RWPE2 (cell line): ENCODE results near the gene PTPRM.

ENCODE experiments used
- ATAC-seq: fragments of 200-7000 bp; cut with Tn5 transposase; 3 replicates; pipeline ENCODE4 v1.9.1; 2021; ENCODE audit warnings: low read depth
- DNase-seq: peaks from one replicate; pipeline ENCODE4 v3.0.0-alpha.2; 2020; ENCODE audit warnings: low spot score
- H3K27ac ChIP-seq: fragments of 450-650 bp; 2 replicates; pipeline ENCODE4 v1.5.1; 2017; ENCODE audit warnings: mild to moderate bottlenecking; ENCODE audit not compliant: poor library complexity, severe bottlenecking
- H3K27me3 ChIP-seq: fragments of 250-450 bp; sonication (Bioruptor Pico); 2 replicates; pipeline ENCODE4 v1.5.1; 2021; ENCODE audit warnings: mild to moderate bottlenecking, moderate library complexity; ENCODE audit not compliant: insufficient read depth, poor library complexity, severe bottlenecking
- H3K36me3 ChIP-seq: fragments of 250-450 bp; sonication (Bioruptor Pico); 2 replicates; pipeline ENCODE4 v1.5.1; 2020; ENCODE audit warnings: low read depth, mild to moderate bottlenecking, moderate library complexity
- H3K4me1 ChIP-seq: fragments of 250-450 bp; sonication (Bioruptor Pico); 2 replicates; pipeline ENCODE4 v1.5.1; 2021; ENCODE audit warnings: mild to moderate bottlenecking, moderate library complexity; ENCODE audit not compliant: insufficient read depth, poor library complexity, severe bottlenecking
- H3K4me3 ChIP-seq: fragments of 250-450 bp; sonication (Bioruptor Pico); 2 replicates; pipeline ENCODE4 v1.5.1; 2021; ENCODE audit warnings: mild to moderate bottlenecking, moderate library complexity; ENCODE audit not compliant: severe bottlenecking
- H3K9me3 ChIP-seq: fragments of 250-450 bp; sonication (Bioruptor Pico); 2 replicates; pipeline ENCODE4 v1.5.1; 2021; ENCODE audit warnings: mild to moderate bottlenecking, moderate library complexity; ENCODE audit not compliant: severe bottlenecking
- TF ChIP-seq, protein P1 (sequence below): fragments of 450-650 bp; IDR thresholded peaks from one replicate; pipeline ENCODE4 v1.5.1; 2017; ENCODE audit warnings: mild to moderate bottlenecking, moderate library complexity; ENCODE audit not compliant: poor library complexity, severe bottlenecking

PTPRM gene

DNA sequence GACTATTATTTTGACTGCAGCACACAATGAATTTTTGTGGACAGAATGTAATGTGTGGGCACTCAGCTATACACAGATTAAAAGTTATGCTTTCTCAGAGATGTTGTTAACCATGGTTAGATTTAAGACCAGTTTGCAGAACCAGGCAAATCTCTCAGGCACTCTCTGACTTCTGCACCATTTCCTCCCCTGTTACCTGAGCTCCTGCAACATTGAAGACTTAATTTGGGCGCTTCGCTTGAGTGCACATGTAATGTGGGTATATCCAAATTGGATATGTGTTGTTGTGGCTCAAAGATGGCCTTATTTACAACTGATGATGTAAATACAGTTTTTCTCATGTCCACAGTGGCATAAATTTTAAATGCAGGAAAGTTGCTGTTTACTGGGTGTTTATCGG, 469.4 kb downstream of the PTPRM start:
- ATAC-seq: no peak
- Histone ChIP-seq H3K36me3 (no peaks in the 10 kb centered on the region), H3K27ac (no peak overlapping the region), H3K4me1 (peaks cover 7% of the 10 kb centered on the region), H3K27me3 (no peaks in the 10 kb centered on the region), H3K9me3 (no peaks in the 10 kb centered on the region), H3K4me3 (no peak overlapping the region)
- TF ChIP-seq, protein P1, sequence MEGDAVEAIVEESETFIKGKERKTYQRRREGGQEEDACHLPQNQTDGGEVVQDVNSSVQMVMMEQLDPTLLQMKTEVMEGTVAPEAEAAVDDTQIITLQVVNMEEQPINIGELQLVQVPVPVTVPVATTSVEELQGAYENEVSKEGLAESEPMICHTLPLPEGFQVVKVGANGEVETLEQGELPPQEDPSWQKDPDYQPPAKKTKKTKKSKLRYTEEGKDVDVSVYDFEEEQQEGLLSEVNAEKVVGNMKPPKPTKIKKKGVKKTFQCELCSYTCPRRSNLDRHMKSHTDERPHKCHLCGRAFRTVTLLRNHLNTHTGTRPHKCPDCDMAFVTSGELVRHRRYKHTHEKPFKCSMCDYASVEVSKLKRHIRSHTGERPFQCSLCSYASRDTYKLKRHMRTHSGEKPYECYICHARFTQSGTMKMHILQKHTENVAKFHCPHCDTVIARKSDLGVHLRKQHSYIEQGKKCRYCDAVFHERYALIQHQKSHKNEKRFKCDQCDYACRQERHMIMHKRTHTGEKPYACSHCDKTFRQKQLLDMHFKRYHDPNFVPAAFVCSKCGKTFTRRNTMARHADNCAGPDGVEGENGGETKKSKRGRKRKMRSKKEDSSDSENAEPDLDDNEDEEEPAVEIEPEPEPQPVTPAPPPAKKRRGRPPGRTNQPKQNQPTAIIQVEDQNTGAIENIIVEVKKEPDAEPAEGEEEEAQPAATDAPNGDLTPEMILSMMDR: no peak
- no peak for DNase-seq

DNA sequence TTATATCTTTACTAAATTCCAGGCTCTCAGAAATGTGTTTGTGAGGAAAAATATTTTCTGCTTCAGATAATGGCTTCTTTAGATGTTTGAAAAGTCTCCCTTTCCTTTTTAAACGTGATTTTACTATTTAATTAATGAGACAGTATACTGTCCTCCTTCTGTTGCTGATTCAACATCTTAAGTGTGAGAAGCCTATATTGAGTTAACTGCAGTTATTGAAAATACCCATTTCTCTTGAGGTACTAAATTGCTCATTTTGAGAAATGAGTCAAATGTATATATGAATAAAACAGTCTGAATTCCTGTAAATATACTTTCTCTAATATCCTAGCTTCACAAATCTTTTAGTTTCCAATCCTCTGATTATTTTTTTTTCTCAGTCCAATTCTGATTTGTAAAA, 470.2 kb downstream of the PTPRM start:
- TF ChIP-seq, protein P1: no peak

GRCh38 chr18:8040021-8040420, 472.9 kb downstream of the PTPRM start:
- DNase-seq (no peak), ATAC-seq (no peak)
- H3K27me3 ChIP-seq: no peaks in the 10 kb centered on the region
- no peaks in the 10 kb centered on the region for H3K9me3 ChIP-seq
- H3K4me3 ChIP-seq: no peak overlapping the region
- H3K27ac ChIP-seq: no peak overlapping the region
- no peaks in the 10 kb centered on the region for H3K36me3 ChIP-seq
- peaks cover 7% of the 10 kb centered on the region for H3K4me1 ChIP-seq
- TF ChIP-seq, protein P1: no peak

More for the DNA sequence above, 470.2 kb downstream of the PTPRM start:
- no peak overlapping the region for H3K27ac ChIP-seq
- no peak overlapping the region for H3K4me3 ChIP-seq
- H3K27me3 ChIP-seq: no peaks in the 10 kb centered on the region
- H3K36me3 ChIP-seq: no peaks in the 10 kb centered on the region
- H3K4me1 ChIP-seq: peaks cover 7% of the 10 kb centered on the region
- ATAC-seq (no peak), DNase-seq (no peak)
- no peaks in the 10 kb centered on the region for H3K9me3 ChIP-seq

GRCh38 chr18:8041526-8042111, 474.5 kb downstream of the PTPRM start:
- no peak for DNase-seq

DNA sequence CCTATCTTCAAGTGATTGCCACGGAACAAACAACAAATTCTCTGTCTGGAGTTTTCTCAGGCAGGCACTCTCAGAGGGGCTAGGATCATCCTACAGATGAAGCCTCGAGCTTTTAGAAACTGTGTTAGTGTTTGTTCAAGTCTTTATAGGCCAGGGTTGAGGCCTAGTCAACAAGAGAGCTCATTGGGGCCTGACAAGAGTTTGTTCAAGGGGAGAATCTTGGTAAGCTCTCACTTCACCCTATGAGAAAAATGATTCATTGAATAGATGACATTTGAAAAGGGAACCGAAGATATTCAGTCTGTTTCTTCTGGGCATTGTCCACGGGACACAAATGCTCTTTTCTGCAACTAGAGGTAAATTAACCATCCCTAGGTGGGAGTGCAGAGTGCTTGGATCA, 476.9 kb downstream of the PTPRM start:
- Histone ChIP-seq H3K4me3 (no peak overlapping the region), H3K27me3 (no peaks in the 10 kb centered on the region), H3K4me1 (no peaks in the 10 kb centered on the region), H3K36me3 (no peaks in the 10 kb centered on the region), H3K9me3 (no peaks in the 10 kb centered on the region), H3K27ac (no peak overlapping the region)
- TF ChIP-seq, protein P1: no peak
- no peak for DNase-seq
- no peak for ATAC-seq

More at GRCh38 chr18:8041526-8042111, 474.5 kb downstream of the PTPRM start:
- no peak for ATAC-seq
- H3K9me3 ChIP-seq: no peaks in the 10 kb centered on the region
- peaks cover 7% of the 10 kb centered on the region for H3K4me1 ChIP-seq
- H3K27ac ChIP-seq: no peak overlapping the region
- no peaks in the 10 kb centered on the region for H3K36me3 ChIP-seq
- no peak overlapping the region for H3K4me3 ChIP-seq
- TF ChIP-seq, protein P1: no peak
- H3K27me3 ChIP-seq: no peaks in the 10 kb centered on the region
